ENCODE data around the gene FZD10. TPM values are rescaled to one million over a fixed set of nuclear protein-coding genes. Genes with fewer than 3 reads are reported as not detected.
A peak's percentile ranks its signal among the peaks of the same experiment; 100 is the strongest.

The FZD10 gene
- polyA plus RNA-seq, 3 donors, result 1.8 to 2.8 (median 2.3) TPM

- DNase-seq (ENCODE audit: low read depth in 3 of 3, low spot score in 2 of 3), result peak in 1 of 3 donors; percentile 40
Measured at GRCh38 chr12:130177635-130178242, 15.5 kb downstream of the FZD10 start.

DNA sequence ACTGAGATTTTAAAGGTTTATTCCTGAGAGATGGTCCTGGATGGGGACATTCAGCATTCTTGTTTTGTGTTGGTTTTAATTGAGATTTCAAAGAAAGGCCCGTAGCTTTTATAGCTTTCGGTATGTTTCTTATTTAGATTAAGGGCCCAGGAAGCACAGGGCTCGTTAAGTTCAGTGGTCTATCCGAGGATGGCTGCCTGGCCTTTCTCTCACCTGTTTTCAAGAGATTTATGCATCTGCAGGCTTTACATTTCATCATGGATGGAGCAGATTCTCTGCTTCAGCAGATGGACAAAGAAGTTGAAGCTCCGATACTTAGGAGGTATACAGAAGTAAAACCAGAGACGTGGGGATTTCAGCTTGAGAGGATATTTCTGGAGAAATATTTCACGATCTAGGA lies 16.0 kb downstream of the FZD10 start:
- DNase-seq (ENCODE audit: low read depth in 3 of 3, low spot score in 2 of 3), result no peak

DNA sequence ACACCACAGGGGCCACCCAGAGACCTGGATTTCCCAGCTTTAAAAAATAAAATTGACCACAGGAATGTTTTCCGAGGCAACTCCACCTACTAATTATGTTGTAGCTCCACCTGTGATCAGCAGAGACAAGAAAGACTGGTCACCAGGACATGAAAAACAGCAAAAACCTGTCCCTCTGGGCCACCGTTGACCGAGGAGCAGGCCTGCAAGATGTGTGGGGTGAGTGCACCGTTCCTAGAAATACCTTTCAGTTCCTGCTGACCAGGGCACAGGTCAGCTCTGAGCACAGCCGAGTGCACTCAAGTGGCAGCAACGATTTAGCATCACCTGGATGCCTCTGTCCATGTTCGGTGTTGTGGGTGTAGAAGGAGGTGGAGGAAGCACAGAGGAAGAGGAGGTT lies 16.9 kb downstream of the FZD10 start:
- no peak for DNase-seq (ENCODE audit: low read depth in 3 of 3, low spot score in 2 of 3)

- DNase-seq (ENCODE audit: low read depth in 3 of 3, low spot score in 2 of 3), result no peak
Measured at GRCh38 chr12:130179621-130180020, 17.4 kb downstream of the FZD10 start.

DNA sequence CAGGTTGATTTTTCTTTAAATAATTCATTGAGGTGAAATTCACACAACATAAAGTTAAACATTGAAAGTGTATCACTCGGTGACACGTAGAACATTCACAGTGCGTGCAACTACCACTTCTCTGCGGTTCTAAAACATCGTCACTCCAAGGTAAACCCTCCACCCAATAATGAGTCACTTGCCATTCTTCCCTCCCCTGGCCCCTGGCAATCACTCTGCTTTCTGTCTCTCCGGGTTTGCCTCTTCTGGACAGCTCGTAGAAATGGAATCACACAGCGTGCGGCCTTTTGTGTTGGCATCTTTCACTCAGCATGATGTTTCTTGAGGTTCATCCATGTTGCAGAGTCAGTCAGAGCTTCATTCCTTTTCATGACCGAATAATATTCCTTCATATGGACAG lies 18.9 kb downstream of the FZD10 start:
- DNase-seq (ENCODE audit: low read depth in 3 of 3, low spot score in 2 of 3), result no peak

- DNase-seq (ENCODE audit: low read depth in 3 of 3, low spot score in 2 of 3), result no peak
Measured at GRCh38 chr12:130183585-130184370, 21.5 kb downstream of the FZD10 start.

GRCh38 chr12:130184404-130185090 lies 22.3 kb downstream of the FZD10 start:
- DNase-seq (ENCODE audit: low read depth in 3 of 3, low spot score in 2 of 3), result no peak

DNA sequence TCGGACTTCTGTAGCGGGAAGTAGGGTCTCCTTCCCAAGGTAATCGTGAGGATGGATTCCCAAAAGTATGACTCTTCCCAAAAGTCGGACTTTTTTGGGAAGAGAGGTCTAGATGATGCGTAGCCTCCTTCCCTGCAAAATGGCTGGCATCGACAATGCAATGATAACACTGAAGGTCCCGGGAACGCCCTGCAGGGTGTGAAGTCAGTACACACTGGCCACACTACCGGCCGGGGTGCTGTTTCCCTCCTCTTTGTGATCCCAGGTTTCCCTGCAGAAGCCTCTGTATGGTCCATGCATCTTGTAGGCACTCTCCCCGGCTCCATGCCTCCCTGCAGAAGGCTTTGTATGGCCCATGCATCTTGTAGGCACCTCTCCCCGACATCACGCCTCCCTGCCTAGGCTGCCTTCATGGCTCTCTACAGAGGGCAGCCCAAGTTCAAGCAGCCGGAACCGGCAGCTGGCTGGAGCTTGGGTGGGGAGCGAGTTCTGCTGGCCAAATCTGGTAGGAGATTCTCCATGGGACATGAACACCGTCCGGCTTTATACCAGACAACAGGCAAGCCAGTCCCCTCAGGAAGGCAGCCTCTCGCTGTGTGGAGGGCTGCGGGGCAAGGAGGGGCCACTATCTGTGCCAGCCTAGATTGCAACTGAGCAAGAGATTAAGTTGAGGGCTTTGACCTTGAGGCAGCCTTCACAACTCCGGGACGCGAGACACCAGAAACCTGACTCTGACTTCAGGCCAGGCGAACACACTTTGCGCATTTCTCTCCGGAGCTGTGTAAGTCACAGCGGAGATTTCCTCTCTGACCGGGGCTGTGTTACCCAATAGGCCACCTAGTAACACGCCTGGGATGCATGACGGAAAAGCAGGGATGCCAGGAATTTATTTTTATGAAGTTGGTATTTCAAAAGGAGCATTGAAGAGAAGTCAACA lies 23.5 kb downstream of the FZD10 start:
- no peak for DNase-seq (ENCODE audit: low read depth in 3 of 3, low spot score in 2 of 3)

GRCh38 chr12:130186651-130187268 lies 24.5 kb downstream of the FZD10 start:
- no peak for DNase-seq (ENCODE audit: low read depth in 3 of 3, low spot score in 2 of 3)

DNA sequence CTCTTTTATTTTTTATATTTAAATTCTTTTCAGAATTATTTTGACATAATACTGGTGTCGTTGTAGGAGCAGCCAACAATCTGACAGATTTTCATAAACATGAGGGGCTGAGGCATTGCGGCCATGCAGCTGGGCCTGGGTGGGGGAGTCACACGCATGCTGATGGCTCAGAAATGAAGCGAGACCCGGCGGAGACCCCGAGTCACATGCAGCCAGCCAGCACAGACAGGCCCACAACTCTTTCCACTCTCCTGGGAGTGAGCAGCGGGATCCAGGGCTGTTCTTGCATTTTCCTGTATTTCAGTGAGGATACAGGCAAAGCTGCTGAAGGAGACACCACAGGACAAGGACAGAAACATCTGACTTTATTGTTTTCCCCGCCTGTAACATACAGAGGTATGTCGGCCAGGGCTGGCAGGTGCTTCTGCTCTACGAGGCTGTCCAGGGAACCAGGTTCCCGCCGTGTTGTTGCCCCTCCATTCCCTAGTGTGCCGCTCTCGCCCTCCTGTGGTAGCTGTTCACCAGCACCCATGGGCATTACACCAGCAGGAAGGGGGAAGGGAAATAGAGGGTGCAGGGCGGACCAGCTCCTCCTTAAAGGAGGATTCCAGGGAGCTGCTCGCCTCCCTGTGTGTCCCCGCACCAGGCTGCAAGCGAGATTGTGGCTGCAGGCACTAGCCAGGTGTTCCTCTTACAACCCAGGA lies 30.5 kb downstream of the FZD10 start:
- DNase-seq (ENCODE audit: low read depth in 3 of 3, low spot score in 2 of 3), result no peak

- no peak for DNase-seq (ENCODE audit: low read depth in 3 of 3, low spot score in 2 of 3)
Measured at GRCh38 chr12:130194154-130194553, 31.9 kb downstream of the FZD10 start.

GRCh38 chr12:130195369-130195768 lies 33.1 kb downstream of the FZD10 start:
- no peak for DNase-seq (ENCODE audit: low read depth in 3 of 3, low spot score in 2 of 3)

GRCh38 chr12:130195776-130196175 lies 33.5 kb downstream of the FZD10 start:
- DNase-seq (ENCODE audit: low read depth in 3 of 3, low spot score in 2 of 3), result no peak

- DNase-seq (ENCODE audit: low read depth in 3 of 3, low spot score in 2 of 3), result no peak
Measured at GRCh38 chr12:130196827-130197226, 34.6 kb downstream of the FZD10 start.

DNA sequence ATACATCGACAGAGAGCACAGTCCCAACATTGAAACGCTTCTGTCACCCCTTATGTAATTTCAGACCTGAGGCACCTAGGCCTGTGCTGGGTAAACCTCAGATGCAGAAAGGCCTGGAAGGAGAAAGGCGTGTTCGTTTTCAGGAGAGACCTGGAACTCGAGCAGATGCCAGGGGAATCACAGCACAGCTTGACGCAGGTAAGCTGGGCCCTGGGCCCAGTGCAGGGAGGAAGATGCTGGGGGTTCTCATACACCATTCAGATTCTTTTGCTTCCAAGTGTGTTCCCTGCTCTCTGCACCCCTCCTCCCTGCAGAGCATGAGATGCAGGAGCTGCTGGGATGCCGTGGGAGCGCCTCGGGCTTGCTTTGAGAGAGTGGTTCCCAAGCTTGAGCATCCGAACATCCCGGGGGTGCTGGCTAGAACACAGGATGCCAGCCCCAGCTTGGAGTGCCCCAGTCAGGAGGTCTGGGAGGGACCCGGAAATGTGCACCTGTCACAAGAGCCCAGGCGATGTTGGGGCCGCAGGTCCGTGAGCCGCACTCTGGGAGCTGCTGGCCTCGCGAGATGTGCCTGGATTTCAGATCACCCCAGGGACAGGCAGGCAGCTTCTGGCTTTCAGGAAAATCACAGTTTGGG lies 35.9 kb downstream of the FZD10 start:
- DNase-seq (ENCODE audit: low read depth in 3 of 3, low spot score in 2 of 3), result no peak

GRCh38 chr12:130198663-130199060 lies 36.4 kb downstream of the FZD10 start:
- DNase-seq (ENCODE audit: low read depth in 3 of 3, low spot score in 2 of 3), result no peak

- DNase-seq (ENCODE audit: low read depth in 3 of 3, low spot score in 2 of 3), result no peak
Measured at GRCh38 chr12:130199581-130200390, 37.5 kb downstream of the FZD10 start.

- DNase-seq (ENCODE audit: low read depth in 3 of 3, low spot score in 2 of 3), result no peak
Measured at GRCh38 chr12:130200445-130200844, 38.2 kb downstream of the FZD10 start.

Data from right renal cortex interstitium (tissue), 3 donors.